ENCODE measurements around the gene ASIC4.

Gene ASIC4

GRCh38 chr2:219511547-219512325 lies 2.5 kb upstream of the ASIC4 start:
- peaks cover 4% of the 10 kb centered on the region; the same call in 1 of the 2 replicates for H3K36me3 ChIP-seq (ENCODE audit: control insufficient read depth, insufficient read depth, low read length)

GRCh38 chr2:219512524-219513216 lies 1.6 kb upstream of the ASIC4 start:
- TF ChIP-seq CTCF (IDR thresholded peaks at IDR 0.05; ENCODE audit: insufficient read depth, low read length, poor library complexity, severe bottlenecking): no peak
- Histone ChIP-seq H3K4me3 (replicated peaks; ENCODE audit: low read depth, low read length) (no peak overlapping the region), H3K27me3 (replicated peaks; ENCODE audit: control insufficient read depth, insufficient read depth, low read length) (peaks cover 4% of the 10 kb centered on the region), H3K36me3 (ENCODE audit: control insufficient read depth, insufficient read depth, low read length) (peaks cover 2% of the 10 kb centered on the region; the same call in 1 of the 2 replicates)
- DNase-seq (ENCODE audit: extremely low read depth, insufficient read length): no peak

More at GRCh38 chr2:219511547-219512325, 2.5 kb upstream of the ASIC4 start:
- H3K27me3 ChIP-seq (replicated peaks; ENCODE audit: control insufficient read depth, insufficient read depth, low read length): peaks cover 4% of the 10 kb centered on the region
- no peak for TF ChIP-seq CTCF (IDR thresholded peaks at IDR 0.05; ENCODE audit: insufficient read depth, low read length, poor library complexity, severe bottlenecking)
- no peak for DNase-seq (ENCODE audit: extremely low read depth, insufficient read length)
- H3K4me3 ChIP-seq (replicated peaks; ENCODE audit: low read depth, low read length): no peak overlapping the region

DNA sequence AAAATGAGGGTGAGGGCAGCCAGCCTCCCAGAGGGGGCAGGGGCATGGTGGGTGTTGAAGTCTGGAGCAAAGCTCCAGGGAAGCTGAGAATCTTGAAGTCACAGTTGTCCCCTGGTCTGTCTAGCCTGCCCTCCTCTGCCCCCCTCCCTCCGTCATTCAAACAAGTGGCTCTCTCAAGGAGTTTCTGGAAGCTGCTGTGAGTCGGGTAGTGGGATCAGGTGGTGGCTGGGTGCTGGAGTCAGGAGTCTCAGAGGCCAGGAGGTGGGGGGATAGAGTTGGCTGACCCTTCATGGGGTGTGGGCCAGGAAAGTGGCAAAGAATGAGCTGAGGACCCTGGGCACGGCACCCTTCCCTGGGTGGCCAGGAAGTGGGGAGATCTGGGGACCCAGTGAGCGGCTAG lies 495 bp upstream of the ASIC4 start:
- no peak for TF ChIP-seq CTCF (IDR thresholded peaks at IDR 0.05; ENCODE audit: insufficient read depth, low read length, poor library complexity, severe bottlenecking)
- DNase-seq (ENCODE audit: extremely low read depth, insufficient read length): no peak
- H3K4me3 ChIP-seq (replicated peaks; ENCODE audit: low read depth, low read length): no peak overlapping the region
- no peaks in the 10 kb centered on the region for H3K36me3 ChIP-seq (ENCODE audit: control insufficient read depth, insufficient read depth, low read length)
- peaks cover 4% of the 10 kb centered on the region for H3K27me3 ChIP-seq (replicated peaks; ENCODE audit: control insufficient read depth, insufficient read depth, low read length)

- Histone ChIP-seq H3K36me3 (ENCODE audit: control insufficient read depth, insufficient read depth, low read length) (no peaks in the 10 kb centered on the region), H3K27me3 (replicated peaks; ENCODE audit: control insufficient read depth, insufficient read depth, low read length) (peaks cover 4% of the 10 kb centered on the region), H3K4me3 (replicated peaks; ENCODE audit: low read depth, low read length) (no peak overlapping the region)
- DNase-seq (ENCODE audit: extremely low read depth, insufficient read length): no peak
- no peak for TF ChIP-seq CTCF (IDR thresholded peaks at IDR 0.05; ENCODE audit: insufficient read depth, low read length, poor library complexity, severe bottlenecking)
These were observed 554 bp downstream of the ASIC4 start for GRCh38 chr2:219514836-219515235.

DNA sequence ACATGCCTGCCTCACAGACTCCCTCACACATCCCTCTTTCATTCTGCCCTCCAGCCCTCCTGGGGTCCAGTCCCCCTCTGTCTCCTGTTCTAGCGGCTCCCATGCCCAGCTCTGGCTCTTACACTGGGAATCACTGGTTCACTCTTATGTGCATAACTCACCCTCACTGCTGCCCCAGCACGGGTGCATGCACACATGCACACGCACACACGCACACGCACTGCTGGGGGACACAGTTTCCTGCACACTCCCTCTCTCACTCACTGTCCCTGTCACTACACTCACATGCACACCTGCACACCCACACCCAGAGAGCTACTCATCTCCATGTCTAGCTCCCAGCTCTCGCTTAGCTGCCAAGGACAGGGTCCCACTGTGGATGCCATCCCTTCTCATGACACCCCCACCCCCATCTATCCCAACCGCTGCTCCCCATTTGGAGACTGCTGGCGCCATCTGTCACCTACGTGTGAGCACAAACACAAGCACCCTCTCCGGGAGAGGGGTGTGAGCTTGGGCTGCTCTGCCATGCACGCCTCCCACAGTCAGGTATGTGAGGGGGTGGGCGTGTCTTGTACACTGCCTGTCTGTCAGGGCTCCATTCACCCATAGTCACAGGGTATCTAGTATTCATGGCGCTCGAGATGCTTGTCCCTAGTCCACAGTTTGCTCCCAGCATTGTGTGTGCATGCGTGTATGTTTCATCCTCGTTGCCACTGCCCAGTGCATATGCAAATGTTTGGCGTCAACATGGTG lies 1.8 kb downstream of the ASIC4 start:
- Histone ChIP-seq H3K27me3 (replicated peaks; ENCODE audit: control insufficient read depth, insufficient read depth, low read length) (peaks cover 5% of the 10 kb centered on the region), H3K4me3 (replicated peaks; ENCODE audit: low read depth, low read length) (no peak overlapping the region), H3K36me3 (ENCODE audit: control insufficient read depth, insufficient read depth, low read length) (no peaks in the 10 kb centered on the region)
- TF ChIP-seq CTCF (IDR thresholded peaks at IDR 0.05; ENCODE audit: insufficient read depth, low read length, poor library complexity, severe bottlenecking): no peak
- no peak for DNase-seq (ENCODE audit: extremely low read depth, insufficient read length)

All from GM06990 (cell line).